Adrenal gland (tissue), 5 donors: ENCODE data around the gene FAF1.

Experiments
- POLR2A ChIP-seq, 2 donors: fragments of 450-650 bp; IDR thresholded peaks; one replicate each; pipeline ENCODE4 v1.6.1; 2017; ENCODE audit warnings: antibody characterized with exemption in 2 of 2, mild to moderate bottlenecking in 2 of 2, moderate library complexity in 1 of 2
- TF ChIP-seq, protein P1 (sequence below), 6 experiments: fragments of 450-650 bp in 4 of 6; fragments of 200-600 bp in 2 of 6; sonication (generic) in 1 of 6; IDR thresholded peaks; 1 replicate in 5 of 6; 2 replicates in 1 of 6; pipeline versions ENCODE4 v1.5.1 to v1.8.0; 2016 to 2021; ENCODE audit warnings: antibody characterized with exemption in 6 of 6, mild to moderate bottlenecking in 2 of 6, moderate library complexity in 1 of 6
- donor health status: DM: no; HTN: no; CAD: no.

DNA sequence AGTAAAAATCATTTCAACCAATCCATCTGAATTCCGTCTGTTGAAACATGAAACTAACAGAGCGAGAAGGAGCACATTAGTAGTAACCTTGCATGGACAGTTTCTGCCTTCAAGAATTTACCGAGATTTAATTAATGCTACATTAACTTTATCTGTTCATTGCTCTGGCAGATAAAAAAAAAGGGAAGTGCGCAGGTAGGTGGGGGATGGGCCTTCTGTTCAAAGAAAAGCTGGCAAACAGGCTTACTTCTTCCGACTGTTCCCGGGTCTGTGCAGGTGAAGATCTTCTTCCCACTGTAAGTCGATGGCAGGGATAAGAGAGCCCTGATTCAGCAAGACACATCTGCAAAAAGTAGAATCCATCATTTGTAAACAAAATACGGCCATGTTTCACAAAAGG is 364.2 kb downstream of the FAF1 start:
- TF ChIP-seq, protein P1, sequence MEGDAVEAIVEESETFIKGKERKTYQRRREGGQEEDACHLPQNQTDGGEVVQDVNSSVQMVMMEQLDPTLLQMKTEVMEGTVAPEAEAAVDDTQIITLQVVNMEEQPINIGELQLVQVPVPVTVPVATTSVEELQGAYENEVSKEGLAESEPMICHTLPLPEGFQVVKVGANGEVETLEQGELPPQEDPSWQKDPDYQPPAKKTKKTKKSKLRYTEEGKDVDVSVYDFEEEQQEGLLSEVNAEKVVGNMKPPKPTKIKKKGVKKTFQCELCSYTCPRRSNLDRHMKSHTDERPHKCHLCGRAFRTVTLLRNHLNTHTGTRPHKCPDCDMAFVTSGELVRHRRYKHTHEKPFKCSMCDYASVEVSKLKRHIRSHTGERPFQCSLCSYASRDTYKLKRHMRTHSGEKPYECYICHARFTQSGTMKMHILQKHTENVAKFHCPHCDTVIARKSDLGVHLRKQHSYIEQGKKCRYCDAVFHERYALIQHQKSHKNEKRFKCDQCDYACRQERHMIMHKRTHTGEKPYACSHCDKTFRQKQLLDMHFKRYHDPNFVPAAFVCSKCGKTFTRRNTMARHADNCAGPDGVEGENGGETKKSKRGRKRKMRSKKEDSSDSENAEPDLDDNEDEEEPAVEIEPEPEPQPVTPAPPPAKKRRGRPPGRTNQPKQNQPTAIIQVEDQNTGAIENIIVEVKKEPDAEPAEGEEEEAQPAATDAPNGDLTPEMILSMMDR (IDR thresholded peaks at IDR 0.05) = no peak
- TF ChIP-seq POLR2A (IDR thresholded peaks at IDR 0.05) = no peak
